ENCODE measurements around the gene DNAH2.

The DNAH2 gene

DNA sequence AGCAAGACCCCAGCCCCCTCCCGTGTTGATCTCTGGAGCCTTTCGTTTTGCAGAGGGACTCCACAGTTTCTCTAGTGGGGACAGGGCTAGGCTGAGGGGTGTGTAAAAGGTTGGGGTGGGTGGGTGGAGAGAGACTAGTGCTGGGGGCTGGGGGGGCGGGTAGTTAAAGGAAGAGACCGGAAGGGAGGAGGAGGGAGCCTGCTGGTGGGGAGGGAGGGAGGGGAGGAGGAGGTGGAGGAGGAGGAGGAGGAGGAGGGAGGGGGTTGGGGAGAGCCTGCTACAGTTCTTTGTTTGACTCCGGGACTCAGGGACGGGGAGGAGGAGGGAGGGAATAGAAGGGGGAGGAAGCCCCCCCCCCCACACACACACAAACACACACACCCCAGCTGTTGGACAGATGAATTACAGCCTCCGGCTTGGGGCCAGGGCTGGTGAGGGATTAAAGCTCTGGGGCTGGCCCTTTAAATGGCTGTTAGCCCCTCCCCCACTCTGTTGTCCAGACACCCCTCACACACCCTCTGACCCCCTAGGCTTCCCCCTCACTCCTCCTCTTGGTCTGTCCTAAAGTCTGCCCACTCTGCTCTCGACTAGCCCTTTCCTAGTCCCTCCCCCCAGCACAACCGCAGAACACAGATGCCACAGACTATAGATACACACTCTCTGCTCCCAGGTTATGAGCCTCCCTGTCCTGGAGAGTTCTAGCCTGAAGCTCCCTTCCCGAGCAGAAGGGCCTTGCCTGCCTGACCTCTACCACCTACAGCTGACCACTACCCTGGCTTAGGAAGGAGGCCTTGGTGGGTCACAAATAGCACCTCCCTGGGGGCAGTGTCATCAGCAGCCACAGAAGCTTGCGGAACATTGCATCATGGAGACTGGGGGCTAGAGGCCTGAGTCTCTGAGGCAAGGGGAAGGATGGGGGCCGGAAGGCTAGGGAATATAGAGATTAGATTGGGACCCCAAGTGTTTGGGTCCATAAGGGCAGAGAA, 120.8 kb downstream of the DNAH2 start:
- DNase-seq (ENCODE audit: low read depth, low spot score) = no peak

DNA sequence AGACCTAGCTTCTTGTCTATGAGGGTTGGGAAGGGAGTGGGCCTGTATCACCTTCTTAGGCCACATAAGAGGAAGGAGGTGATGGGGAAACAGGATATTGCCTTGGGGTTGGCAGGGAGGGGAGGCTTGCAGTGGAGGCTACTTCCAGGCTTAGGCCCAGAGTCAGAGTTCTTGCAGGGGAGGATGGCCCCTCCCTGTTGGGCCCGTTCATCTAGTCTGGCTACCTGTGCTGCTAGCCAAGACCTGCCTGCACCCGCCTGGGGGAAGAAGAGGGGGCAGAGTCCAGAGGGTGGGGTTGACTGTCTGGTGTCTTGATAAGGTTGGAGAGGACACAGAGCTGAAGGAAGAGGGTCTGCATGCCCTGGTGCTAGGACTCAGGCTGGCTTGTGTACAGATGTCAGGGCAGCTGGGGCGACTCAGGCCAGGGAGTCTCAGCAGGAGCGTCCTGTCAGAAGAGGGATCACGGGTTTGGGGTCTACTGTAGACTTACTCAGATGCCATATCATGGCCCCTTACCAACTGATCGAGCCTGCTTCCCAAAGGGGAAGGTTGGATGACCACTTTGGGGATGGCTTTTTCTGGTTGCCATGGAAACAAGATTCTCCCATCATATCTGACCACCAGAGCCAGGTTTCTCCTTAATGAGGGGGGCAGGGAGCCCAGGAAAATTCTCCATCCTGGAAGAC, 121.8 kb downstream of the DNAH2 start:
- no peak for DNase-seq (ENCODE audit: low read depth, low spot score)

DNA sequence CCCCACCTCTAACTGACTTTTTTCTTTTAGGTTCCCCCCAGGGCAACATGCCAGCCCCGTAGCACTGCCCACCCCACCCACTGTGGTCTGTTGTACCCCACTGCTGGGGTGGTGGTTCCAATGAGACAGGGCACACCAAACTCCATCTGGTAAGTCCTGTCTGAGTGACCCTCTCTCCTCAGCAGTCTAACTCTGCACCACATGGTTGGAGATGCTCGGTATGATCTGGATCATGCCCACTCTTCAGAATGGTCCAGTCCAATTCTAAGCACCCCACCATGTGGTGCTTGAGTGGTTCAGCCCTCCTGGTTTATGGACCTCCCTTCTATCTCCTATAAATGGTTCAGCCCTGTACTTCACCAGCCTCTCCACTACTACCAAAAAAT, 122.3 kb downstream of the DNAH2 start:
- DNase-seq (ENCODE audit: low read depth, low spot score) = no peak

DNA sequence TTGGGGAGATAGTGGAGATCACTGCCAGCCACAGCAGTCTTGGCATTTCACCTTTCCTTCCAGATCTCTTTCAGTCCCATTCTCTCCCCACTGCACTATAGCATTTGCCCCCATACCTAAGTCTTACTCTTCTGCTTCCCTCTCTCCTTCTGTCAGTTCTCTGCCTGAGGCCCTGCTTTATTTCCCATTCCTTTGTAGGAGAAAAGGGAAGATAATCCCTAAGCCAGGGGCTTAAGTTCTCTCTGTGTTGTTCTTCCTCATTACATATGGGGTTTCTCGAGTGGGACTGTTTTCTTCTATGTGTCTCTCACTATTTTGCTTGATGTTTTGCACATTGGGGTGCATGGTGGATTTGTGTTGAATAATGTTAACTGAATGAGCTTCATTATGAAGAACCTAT, 122.9 kb downstream of the DNAH2 start:
- no peak for DNase-seq (ENCODE audit: low read depth, low spot score)

DNA sequence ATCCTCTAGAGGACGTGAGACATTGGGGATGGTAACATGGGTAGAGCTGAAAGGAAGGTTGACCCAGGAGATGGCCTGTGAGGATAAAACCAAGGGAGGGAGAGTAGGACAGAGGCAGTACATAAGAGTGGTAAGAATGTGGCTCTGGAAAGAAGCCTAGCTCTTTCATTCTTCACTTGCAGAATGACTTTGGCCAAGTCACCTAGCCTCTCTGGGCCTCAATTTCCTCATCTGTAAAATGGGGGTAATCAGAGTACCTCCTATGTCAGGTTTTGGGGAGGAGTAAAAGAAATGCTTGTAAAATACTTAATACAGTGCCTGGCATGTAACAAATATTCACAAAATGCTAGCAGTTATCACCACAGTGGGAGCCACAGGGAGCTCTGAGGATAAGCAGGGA, 123.3 kb downstream of the DNAH2 start:
- DNase-seq (ENCODE audit: low read depth, low spot score) = no peak

DNA sequence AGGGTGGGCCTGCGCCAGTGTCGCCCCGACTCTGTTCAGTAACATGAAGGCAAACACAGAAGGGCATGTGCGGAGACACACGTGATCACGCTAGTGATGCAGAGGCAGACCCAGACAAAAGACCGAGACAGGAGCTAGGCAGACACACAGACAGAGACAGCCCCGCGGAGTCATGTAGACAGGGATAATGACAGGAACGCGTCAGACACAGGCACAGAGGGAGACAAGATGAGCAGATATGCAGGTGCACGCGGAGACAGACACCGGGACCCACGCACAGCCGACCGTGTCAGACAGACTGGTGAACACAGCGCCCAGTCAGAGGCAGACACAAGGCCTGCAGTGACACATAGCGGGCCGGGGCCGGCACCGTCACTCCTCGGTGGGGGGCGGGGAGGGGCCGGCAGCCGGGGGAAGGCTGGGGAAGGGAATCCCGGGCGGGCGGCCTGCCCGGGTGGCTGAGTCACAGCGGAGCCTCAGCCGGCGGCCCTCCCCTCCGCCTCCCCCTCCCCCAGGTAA, 123.9 kb downstream of the DNAH2 start:
- no peak for DNase-seq (ENCODE audit: low read depth, low spot score)

DNA sequence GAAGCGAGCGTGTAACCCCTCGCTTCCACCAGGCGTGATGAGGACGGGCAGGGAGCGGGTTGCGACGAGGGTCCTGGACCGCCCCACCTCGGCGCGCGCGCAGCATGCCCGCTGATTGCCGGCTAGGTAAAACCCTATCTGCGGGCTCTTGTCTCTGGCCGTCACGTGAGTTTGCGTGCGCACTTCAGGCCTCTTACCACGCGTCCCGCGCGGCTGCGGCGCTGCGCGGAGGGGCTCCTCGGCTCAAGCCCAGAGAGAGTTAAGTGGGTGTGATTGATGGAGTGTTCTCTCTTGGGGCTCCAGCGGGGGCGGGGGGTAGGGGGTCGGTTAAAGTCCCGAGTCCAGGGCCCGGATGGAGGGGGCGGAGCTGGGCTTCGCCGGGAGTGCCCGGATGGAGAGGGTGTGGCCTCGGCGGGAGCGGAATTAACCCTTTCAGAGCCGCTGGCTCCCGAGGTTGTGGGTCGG, 124.4 kb downstream of the DNAH2 start:
- DNase-seq (ENCODE audit: low read depth, low spot score) = no peak

DNA sequence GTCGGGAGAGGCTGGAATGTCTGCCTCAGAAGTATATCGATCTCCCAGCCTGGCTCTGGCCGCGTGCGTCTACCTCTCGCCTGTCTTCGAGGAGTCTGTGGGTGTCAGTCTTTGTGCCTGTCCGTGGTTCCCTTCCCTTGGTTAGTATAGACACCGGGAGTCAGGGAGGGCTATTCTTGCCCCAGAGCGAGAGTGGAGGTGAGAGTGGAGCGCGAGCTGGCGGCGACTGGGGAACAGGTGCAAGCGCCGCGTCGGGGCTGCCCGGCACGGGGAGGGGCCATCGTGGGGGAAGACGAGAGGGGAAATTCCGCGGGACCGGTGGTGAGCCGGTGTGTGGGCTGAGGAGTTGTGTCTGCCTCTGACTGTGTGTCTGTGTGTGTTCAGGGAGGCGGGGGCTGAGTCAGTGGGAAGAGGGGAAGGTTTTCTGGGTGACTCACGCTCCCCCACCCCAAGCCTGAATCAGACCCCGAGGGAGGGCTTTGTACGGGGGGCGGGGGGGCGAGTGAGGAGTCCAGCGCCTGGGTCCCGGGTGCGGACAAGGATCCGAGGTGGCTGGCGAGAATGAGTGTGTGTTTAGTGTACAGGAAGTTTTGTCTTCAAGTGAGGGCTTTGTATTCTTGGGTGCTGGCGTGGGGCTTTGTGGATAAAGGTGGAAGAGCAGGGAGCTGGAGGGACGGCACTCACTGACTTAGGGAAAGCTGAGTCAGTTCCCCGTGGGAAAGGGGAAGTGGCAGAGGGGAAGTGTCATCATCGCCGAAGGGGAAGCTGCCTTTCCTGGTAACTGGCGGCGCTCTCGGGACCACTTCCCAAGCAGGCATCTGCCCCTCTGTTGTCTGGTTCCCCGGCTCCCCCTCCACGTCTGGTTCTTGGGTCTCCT, 125.1 kb downstream of the DNAH2 start:
- DNase-seq (ENCODE audit: low read depth, low spot score) = no peak

DNA sequence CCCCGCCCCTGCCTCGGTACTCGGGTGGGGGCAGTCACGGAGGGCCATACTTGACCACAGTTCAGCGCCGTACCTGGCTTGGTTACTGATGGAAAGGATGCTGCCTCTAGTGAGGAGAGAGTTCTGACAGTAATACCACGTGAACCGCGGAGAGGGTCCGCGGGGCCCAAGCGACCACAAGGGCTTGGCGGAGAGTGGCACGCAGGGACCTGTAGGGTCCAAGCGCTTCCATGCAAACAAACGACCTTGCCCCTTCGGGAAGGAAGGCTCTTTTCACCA, 125.7 kb downstream of the DNAH2 start:
- DNase-seq (ENCODE audit: low read depth, low spot score) = no peak

DNA sequence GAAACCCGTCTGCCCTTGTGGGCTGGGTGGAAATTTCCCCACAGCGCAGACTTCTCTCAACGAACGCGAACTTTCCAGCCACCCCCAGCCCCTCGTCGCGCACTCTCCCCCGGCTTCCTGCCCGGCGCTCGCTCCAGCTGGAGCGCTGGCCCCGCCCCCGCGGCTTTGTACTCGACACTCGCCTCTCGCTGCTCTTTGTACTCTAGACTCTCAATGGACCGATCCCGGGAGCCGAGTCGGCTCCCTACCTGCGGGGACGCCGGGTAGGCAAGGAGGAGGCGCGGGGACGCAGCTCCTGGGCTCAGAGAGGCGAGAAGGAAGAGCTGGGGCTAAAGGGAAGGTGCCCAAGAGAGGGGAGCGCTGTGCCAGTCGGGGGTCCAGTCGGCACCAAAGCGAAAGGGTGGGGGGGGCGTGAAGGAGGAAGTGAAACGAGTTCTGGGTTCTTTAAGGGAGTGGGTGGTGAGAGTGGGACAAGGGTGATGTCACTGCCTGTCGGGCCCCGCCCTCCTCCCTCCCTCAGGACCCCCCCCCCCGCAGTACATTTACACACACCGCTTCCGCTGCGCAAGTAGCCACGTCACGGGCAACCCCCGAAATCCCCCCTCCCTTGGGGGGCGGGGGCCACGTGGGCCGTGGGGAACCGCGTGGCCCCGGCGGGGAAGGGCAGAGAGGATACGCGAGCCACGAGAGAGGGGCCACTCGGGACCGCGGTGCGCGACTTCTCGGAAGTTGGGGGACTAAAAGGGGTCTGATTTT, 126.2 kb downstream of the DNAH2 start:
- DNase-seq (ENCODE audit: low read depth, low spot score) = no peak

DNA sequence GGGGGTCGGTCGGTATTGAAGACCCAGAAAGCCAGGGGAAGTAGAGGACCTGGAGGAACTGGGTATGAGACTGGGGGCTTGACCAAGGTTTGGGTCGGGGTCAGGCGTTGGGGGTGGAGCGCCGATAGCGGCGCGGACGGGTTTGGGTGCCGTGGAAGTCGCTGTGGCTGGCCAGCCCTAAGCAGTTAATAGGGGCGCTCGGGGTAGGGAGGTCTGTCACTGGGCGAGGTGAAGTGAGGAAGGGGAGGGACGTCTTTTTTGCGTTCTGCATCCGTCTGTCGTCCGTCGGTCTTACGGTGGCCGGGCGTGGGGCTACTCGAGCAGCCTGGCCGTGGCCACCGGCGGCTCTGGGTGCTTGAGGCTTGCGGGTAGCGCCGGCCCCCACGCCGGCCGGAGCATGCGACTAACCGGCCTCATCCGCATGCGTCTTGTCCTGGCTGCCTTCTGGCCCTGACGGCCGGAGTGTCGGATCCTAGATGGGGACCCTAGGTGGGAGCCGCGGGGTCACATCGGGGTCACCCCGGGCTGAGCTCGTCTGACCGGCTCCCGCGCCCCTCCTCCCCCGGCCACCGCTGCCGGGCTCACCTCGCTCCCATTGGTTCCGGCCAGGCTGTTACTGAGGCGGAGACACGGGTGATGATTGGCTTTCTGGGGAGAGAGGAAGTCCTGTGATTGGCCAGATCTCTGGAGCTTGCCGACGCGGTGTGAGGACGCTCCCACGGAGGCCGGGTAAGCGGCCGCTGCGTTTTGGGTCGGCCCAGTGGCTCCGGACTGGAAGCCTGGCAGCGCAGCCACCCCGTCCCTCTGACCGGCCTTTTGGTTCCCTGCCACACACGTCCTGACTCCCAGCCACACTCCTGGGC, 127.0 kb downstream of the DNAH2 start:
- DNase-seq (ENCODE audit: low read depth, low spot score) = no peak

DNA sequence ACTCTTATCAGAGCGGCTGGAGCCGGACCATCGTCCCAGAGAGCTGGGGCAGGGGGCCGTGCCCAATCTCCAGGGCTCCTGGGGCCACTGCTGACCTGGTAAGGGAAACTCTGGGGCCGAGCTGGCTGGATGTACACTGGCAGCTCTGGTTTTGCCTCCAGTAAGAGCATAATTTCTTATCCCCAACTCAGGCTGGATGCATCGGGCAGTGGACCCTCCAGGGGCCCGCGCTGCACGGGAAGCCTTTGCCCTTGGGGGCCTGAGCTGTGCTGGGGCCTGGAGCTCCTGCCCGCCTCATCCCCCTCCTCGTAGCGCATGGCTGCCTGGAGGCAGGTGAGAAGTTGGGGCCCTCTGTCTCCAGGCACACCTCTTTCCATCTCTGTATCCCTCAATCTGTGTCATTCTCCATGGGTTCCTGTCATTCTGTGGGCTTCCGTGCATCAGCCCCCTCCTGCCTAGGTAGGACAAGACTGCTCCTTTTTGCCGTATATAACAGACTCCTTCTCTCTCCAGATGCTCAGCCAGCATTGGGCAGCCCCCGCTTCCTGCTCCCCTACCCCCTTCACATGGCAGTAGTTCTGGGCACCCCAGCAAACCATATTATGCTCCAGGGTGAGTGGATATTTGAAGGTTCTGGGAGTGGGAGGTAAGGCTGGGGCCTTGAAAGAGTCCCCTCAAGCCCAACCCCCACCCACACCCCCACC, 128.0 kb downstream of the DNAH2 start:
- DNase-seq (ENCODE audit: low read depth, low spot score) = no peak

DNA sequence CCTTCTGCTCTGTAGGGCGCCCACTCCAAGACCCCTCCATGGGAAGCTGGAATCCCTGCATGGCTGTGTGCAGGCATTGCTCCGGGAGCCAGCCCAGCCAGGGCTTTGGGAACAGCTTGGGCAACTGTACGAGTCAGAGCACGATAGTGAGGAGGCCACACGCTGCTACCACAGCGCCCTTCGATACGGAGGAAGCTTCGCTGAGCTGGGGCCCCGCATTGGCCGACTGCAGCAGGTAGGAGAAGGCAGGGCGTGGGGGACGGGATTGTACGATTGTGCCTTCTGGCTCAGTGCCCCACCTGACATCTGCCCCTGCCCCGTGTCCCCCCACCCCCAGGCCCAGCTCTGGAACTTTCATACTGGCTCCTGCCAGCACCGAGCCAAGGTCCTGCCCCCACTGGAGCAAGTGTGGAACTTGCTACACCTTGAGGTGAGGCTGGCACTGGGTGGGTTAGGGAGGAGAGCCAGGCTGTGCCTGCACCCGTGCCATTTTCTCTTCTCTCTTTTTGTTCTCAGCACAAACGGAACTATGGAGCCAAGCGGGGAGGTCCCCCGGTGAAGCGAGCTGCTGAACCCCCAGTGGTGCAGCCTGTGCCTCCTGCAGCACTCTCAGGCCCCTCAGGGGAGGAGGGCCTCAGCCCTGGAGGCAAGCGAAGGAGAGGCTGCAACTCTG, 128.7 kb downstream of the DNAH2 start:
- no peak for DNase-seq (ENCODE audit: low read depth, low spot score)

DNA sequence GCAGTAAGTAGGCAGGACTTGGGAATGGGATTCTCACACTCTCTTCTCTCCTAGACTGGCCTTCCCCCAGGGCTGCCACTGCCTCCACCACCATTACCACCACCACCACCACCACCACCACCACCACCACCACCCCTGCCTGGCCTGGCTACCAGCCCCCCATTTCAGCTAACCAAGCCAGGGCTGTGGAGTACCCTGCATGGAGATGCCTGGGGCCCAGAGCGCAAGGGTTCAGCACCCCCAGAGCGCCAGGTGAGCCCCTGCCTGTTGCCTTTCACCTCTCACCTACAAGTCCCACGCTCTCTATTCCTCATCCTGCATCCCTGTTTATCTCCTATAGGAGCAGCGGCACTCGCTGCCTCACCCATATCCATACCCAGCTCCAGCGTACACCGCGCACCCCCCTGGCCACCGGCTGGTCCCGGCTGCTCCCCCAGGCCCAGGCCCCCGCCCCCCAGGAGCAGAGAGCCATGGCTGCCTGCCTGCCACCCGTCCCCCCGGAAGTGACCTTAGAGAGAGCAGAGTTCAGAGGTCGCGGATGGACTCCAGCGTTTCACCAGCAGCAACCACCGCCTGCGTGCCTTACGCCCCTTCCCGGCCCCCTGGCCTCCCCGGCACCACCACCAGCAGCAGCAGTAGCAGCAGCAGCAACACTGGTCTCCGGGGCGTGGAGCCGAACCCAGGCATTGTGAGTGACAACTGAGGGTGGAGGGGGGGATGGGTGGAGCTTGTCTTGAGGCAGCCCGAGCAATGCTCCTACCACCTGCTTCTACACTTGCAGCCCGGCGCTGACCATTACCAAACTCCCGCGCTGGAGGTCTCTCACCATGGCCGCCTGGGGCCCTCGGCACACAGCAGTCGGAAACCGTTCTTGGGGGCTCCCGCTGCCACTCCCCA, 129.5 kb downstream of the DNAH2 start:
- no peak for DNase-seq (ENCODE audit: low read depth, low spot score)

DNA sequence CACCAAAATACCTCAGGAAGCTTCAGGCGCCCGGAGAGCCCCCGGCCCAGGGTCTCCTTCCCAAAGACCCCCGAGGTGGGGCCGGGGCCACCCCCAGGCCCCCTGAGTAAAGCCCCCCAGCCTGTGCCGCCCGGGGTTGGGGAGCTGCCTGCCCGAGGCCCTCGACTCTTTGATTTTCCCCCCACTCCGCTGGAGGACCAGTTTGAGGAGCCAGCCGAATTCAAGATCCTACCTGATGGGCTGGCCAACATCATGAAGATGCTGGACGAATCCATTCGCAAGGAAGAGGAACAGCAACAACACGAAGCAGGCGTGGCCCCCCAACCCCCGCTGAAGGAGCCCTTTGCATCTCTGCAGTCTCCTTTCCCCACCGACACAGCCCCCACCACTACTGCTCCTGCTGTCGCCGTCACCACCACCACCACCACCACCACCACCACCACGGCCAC, 130.6 kb downstream of the DNAH2 start:
- DNase-seq (ENCODE audit: low read depth, low spot score) = no peak

DNA sequence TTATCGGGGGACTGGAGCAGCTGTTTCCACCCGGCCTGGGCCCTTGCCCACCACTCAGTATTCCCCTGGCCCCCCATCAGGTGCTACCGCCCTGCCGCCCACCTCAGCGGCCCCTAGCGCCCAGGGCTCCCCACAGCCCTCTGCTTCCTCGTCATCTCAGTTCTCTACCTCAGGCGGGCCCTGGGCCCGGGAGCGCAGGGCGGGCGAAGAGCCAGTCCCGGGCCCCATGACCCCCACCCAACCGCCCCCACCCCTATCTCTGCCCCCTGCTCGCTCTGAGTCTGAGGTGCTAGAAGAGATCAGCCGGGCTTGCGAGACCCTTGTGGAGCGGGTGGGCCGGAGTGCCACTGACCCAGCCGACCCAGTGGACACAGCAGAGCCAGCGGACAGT, 131.2 kb downstream of the DNAH2 start:
- no peak for DNase-seq (ENCODE audit: low read depth, low spot score)

DNA sequence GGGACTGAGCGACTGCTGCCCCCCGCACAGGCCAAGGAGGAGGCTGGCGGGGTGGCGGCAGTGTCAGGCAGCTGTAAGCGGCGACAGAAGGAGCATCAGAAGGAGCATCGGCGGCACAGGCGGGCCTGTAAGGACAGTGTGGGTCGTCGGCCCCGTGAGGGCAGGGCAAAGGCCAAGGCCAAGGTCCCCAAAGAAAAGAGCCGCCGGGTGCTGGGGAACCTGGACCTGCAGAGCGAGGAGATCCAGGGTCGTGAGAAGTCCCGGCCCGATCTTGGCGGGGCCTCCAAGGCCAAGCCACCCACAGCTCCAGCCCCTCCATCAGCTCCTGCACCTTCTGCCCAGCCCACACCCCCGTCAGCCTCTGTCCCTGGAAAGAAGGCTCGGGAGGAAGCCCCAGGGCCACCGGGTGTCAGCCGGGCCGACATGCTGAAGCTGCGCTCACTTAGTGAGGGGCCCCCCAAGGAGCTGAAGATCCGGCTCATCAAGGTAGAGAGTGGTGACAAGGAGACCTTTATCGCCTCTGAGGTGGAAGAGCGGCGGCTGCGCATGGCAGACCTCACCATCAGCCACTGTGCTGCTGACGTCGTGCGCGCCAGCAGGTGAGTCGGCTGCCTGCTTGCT, 131.7 kb downstream of the DNAH2 start:
- no peak for DNase-seq (ENCODE audit: low read depth, low spot score)
